Mesothelial cell of epicardium (in vitro differentiated cells): Measurements from ENCODE around the gene CT45A8. TPM values are rescaled to one million over a fixed set of nuclear protein-coding genes. Genes with fewer than 3 reads are reported as not detected.

Source experiments
- total RNA-seq: library from RNA; stranded (reverse); gene quantifications from 3 replicates; pipeline ENCODE4 v1.2.1, GENCODE V29; 2021

The CT45A8 gene
- total RNA-seq, 1 donor from 2014 or later = not detected

Other genes starting within 250 kb of the CT45A8 start
- not detected in 3 replicates for gene CT45A1, start 140.9 kb downstream of the CT45A8 start, total RNA-seq
- not detected in 3 replicates for gene CT45A3, start 86.3 kb downstream of the CT45A8 start, total RNA-seq
- gene CT45A5, start 69.0 kb downstream of the CT45A8 start, total RNA-seq = not detected in 3 replicates
- not detected in 3 replicates for gene CT45A6, start 51.8 kb downstream of the CT45A8 start, total RNA-seq
- gene CT45A2, start 34.5 kb downstream of the CT45A8 start, total RNA-seq = not detected in 3 replicates
- gene CT45A7, start 17.3 kb downstream of the CT45A8 start, total RNA-seq = not detected in 3 replicates
- not detected in 3 replicates for gene CT45A9, start 17.3 kb upstream of the CT45A8 start, total RNA-seq
- gene CT45A10, start 38.9 kb upstream of the CT45A8 start, total RNA-seq = not detected in 3 replicates
- not detected in 3 replicates for gene SAGE1, start 39.2 kb upstream of the CT45A8 start, total RNA-seq
- gene MMGT1, start 119.5 kb upstream of the CT45A8 start, total RNA-seq = 16.7 to 17.6 TPM (median 16.9 TPM) in 3 replicates
- gene SLC9A6, start 130.9 kb upstream of the CT45A8 start, total RNA-seq = 14.1 to 16.5 TPM (median 14.6 TPM) in 3 replicates